Astrocyte of the cerebellum (primary cell): Measurements from ENCODE around the gene C1GALT1C1L.

Source experiments
- DNase-seq: peaks from one replicate; pipeline ENCODE4 v3.0.0-alpha.2; 2011; ENCODE audit warnings: low read depth
- H3K4me3 ChIP-seq: 2 replicates; pipeline ENCODE4 v1.5.1; 2011; ENCODE audit warnings: mild to moderate bottlenecking, low read depth, low read length, moderate library complexity
- in situ Hi-C: cut with HindIII; loops from 2 replicates; pipeline ENCODE4 v1.10.0; 2017; ENCODE audit warnings: low sequenced_read_pairs
- TF ChIP-seq, protein P1 (sequence below): IDR thresholded peaks from 2 replicates; pipeline ENCODE4 v1.5.1; 2012; ENCODE audit warnings: low read length, low read depth, moderate library complexity, mild to moderate bottlenecking; ENCODE audit errors: missing control alignments

C1GALT1C1L gene

GRCh38 chr2:43634604-43635306 lies 41.5 kb downstream of the C1GALT1C1L start:
- peak; percentile 84 for DNase-seq
- H3K4me3 ChIP-seq: no peak overlapping the region
- TF ChIP-seq, protein P1, sequence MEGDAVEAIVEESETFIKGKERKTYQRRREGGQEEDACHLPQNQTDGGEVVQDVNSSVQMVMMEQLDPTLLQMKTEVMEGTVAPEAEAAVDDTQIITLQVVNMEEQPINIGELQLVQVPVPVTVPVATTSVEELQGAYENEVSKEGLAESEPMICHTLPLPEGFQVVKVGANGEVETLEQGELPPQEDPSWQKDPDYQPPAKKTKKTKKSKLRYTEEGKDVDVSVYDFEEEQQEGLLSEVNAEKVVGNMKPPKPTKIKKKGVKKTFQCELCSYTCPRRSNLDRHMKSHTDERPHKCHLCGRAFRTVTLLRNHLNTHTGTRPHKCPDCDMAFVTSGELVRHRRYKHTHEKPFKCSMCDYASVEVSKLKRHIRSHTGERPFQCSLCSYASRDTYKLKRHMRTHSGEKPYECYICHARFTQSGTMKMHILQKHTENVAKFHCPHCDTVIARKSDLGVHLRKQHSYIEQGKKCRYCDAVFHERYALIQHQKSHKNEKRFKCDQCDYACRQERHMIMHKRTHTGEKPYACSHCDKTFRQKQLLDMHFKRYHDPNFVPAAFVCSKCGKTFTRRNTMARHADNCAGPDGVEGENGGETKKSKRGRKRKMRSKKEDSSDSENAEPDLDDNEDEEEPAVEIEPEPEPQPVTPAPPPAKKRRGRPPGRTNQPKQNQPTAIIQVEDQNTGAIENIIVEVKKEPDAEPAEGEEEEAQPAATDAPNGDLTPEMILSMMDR: no peak
- in situ Hi-C loops: no loop called here

DNA sequence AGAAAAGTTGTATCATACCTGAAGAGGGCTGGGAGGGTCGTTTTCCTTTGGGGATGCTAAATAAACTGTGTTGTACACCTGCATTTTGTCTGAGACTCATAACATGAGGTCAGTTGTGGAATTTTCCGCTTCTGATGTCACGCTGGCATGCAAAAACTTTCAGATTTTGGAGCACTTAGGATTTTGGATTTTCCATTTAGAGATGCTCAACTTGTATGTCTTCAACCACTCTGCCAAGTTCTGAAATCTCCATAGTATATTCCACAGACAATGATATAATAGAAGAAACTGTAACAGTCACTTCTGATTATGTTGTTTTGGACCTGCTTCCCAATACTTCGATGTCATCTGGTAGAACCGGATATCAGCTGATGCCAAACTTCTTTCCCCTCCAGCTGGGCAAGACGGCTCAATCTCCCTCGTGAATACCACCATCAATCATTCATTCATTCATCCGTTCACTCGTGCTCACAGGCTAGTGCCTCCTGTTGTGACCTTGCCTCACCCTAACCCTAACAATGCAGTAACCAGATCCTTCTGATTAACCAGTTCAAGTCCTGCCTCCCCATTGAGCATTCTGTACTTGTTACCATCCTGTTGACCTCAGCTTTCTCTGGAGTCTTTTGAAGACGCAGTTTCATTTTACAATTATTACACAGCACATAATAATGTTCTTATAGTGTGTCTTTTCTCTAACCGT lies 44.5 kb downstream of the C1GALT1C1L start:
- no peak overlapping the region for H3K4me3 ChIP-seq
- in situ Hi-C loops: no loop called here
- TF ChIP-seq, protein P1: no peak
- no peak for DNase-seq
